HepG2 (cell line): Measurements from ENCODE around the gene C1QC. TPM values are rescaled to one million over a fixed set of nuclear protein-coding genes. Genes with fewer than 3 reads are reported as not detected.
A peak's percentile ranks its signal among the peaks of the same experiment; 100 is the strongest.

Experiments
- ATAC-seq: fragments of 200-7000 bp; cut with Tn5 transposase; 3 replicates; pipeline ENCODE4 v1.9.1; 2020; ENCODE audit warnings: mild to moderate bottlenecking, moderate library complexity
- BruUV-seq: library from RNA; stranded (reverse); fragments of 400-500 nt; replicated peaks from 2 replicates; lab custom pipeline; 2021; lab: Mats Ljungman, UMichigan
- CTCF ChIA-PET: fragments of 300-600 bp; formaldehyde crosslinking; extraction: SDS; loops from one replicate; lab custom pipeline; 2021; ENCODE audit warnings: low total read pairs, inconsistent platforms, low intra/inter-chr PET ratio; lab: Yijun Ruan, JAX
- POLR2A ChIA-PET: fragments of 350-600 bp; sonication (Branson Sonifier 250); formaldehyde crosslinking; loops from one replicate; lab custom pipeline; 2020; ENCODE audit warnings: antibody characterized with exemption, inconsistent platforms; lab: Yijun Ruan, JAX
- DNase-seq: peaks from one replicate; pipeline ENCODE4 v3.0.0-alpha.2; 2015; ENCODE audit warnings: low spot score
- FAIRE-seq: peaks from 3 replicates; lab custom pipeline; 2011; peaks lifted over from hg19 to GRCh38; lab: Jason Lieb, UNC
- H2AFZ ChIP-seq: one replicate; pipeline ENCODE4 v1.6.1; 2011; ENCODE audit warnings: low read length, inconsistent platforms
- H3K27ac ChIP-seq: fragments of 300-600 bp; 3 replicates; pipeline ENCODE4 v1.8.0; 2011; ENCODE audit warnings: mixed run types, mild to moderate bottlenecking, mixed read lengths, low read length, inconsistent platforms; ENCODE audit not compliant: insufficient read depth; ENCODE audit errors: extremely low read length
- H3K27me3 ChIP-seq, 2 experiments: fragments of 200-600 bp in 1 of 2; 2 replicates in 1 of 2; 3 replicates in 1 of 2; pipeline versions ENCODE4 v1.6.0 to v1.8.0; 2011; ENCODE audit warnings: low read length in 2 of 2, mild to moderate bottlenecking in 2 of 2, moderate library complexity in 2 of 2, inconsistent platforms in 1 of 2; ENCODE audit not compliant: insufficient read depth in 2 of 2, control insufficient read depth in 1 of 2
- H3K36me3 ChIP-seq, 2 experiments: fragments of 200-600 bp in 1 of 2; replicated peaks in 1 of 2; 2 replicates in 1 of 2; 3 replicates in 1 of 2; pipeline versions ENCODE4 v1.5.1 to v1.8.0; 2011; ENCODE audit warnings: low read length in 2 of 2, inconsistent platforms in 1 of 2; ENCODE audit not compliant: insufficient read depth in 2 of 2, control insufficient read depth in 1 of 2
- H3K4me1 ChIP-seq: 2 replicates; pipeline ENCODE4 v1.5.1; 2012; ENCODE audit warnings: low read length, inconsistent platforms; ENCODE audit not compliant: insufficient read depth
- H3K4me2 ChIP-seq: 2 replicates; pipeline ENCODE4 v1.6.0; 2011; ENCODE audit warnings: low read depth, low read length, inconsistent platforms
- H3K4me3 ChIP-seq, 3 experiments: fragments of 200-600 bp in 1 of 3; sonication (generic), shearing (Covaris generic) in 1 of 3; replicated peaks in 1 of 3; 2 replicates each; pipeline ENCODE4 v1.5.1; 2011 to 2016; ENCODE audit warnings: low read length in 3 of 3, inconsistent platforms in 2 of 3, low read depth in 2 of 3, mild to moderate bottlenecking in 2 of 3, control low read depth in 1 of 3, mixed read lengths in 1 of 3; ENCODE audit not compliant: insufficient read depth in 1 of 3
- H3K79me2 ChIP-seq: one replicate; pipeline ENCODE4 v1.6.1; 2011; ENCODE audit warnings: low read length, inconsistent platforms; ENCODE audit not compliant: insufficient read depth
- H3K9ac ChIP-seq: 2 replicates; pipeline ENCODE4 v1.6.0; 2011; ENCODE audit warnings: mild to moderate bottlenecking, low read depth, low read length, inconsistent platforms; ENCODE audit not compliant: insufficient read depth
- H3K9me3 ChIP-seq: 2 replicates; pipeline ENCODE4 v1.5.1; 2012; ENCODE audit warnings: mild to moderate bottlenecking, low read length
- H4K20me1 ChIP-seq: 2 replicates; pipeline ENCODE4 v1.6.0; 2011; ENCODE audit warnings: inconsistent platforms, mild to moderate bottlenecking, low read length, moderate library complexity; ENCODE audit not compliant: insufficient read depth
- ELF1 ChIP-seq: sonication (generic); formaldehyde crosslinking; IDR thresholded peaks from 2 replicates; pipeline ENCODE4 v1.4.0; 2020; ENCODE audit warnings: missing genetic modification reagents
- HNRNPK ChIP-seq: fragments of 200-400 bp; formaldehyde crosslinking; IDR thresholded peaks from 2 replicates; pipeline ENCODE4 v1.6.1; 2018; ENCODE audit warnings: low read length, low read depth, moderate library complexity, mild to moderate bottlenecking; ENCODE audit not compliant: poor library complexity, severe bottlenecking
- MAFK ChIP-seq, 2 experiments: IDR thresholded peaks in 1 of 2; conservative IDR thresholded peaks in 1 of 2; 2 replicates each; pipeline ENCODE4 v1.6.1; 2011; ENCODE audit warnings: improper control_type of control experiment in 2 of 2, low read length in 2 of 2
- MLXIP ChIP-seq: sonication (generic); formaldehyde crosslinking; IDR thresholded peaks from 2 replicates; pipeline ENCODE4 v1.9.0; 2021; ENCODE audit warnings: missing genetic modification reagents, borderline replicate concordance
- NR2F6 ChIP-seq, 2 experiments: IDR thresholded peaks; 2 replicates each; pipeline ENCODE4 v1.6.1; 2016; ENCODE audit warnings: antibody characterized with exemption in 1 of 2, mild to moderate bottlenecking in 1 of 2
- RXRA ChIP-seq: sonication (generic); formaldehyde crosslinking; IDR thresholded peaks from 2 replicates; pipeline ENCODE4 v1.5.1; 2020; ENCODE audit warnings: missing genetic modification reagents
- ZNF138 ChIP-seq: sonication (generic); formaldehyde crosslinking; IDR thresholded peaks from 2 replicates; pipeline ENCODE4 v1.5.0; 2020; ENCODE audit warnings: mild to moderate bottlenecking, low read depth, missing genetic modification reagents
- ZNF768 ChIP-seq: sonication (generic); formaldehyde crosslinking; IDR thresholded peaks from 2 replicates; pipeline ENCODE4 v1.4.0; 2020; ENCODE audit warnings: missing genetic modification reagents
- WGBS: methylation state at CpG from one replicate; pipeline ENCODE4 v1.1.6; 2017; ENCODE audit warnings: low lambda C conversion rate; 5-methylcytosine and 5-hydroxymethylcytosine counted together
- in situ Hi-C: cut with HindIII; loops from 2 replicates; pipeline ENCODE4 v1.10.0; 2017; ENCODE audit warnings: low pct_unique_long_range_greater_than_20kb; ENCODE audit not compliant: extremely low pct_ligation_motif_present
- intact Hi-C: fragments of 100-400 bp; cut with micrococcal nuclease; formaldehyde crosslinking; loops from one replicate; pipeline ENCODE4 v1.10.0; 2022; ENCODE audit not compliant: unreplicated experiment
- polyA plus RNA-seq, 8 experiments: library from polyadenylated mRNA; depleted of rRNA in 3 of 8; stranded (reverse) in 7 of 8; unstranded in 1 of 8; fragments of >200 nt; fragmentation: Illumina TruSeq in 4 of 8; extraction: Trizol in 4 of 8; gene quantifications; 2 replicates each; pipeline versions ENCODE4 v1.2.1 to v1.2.3, GENCODE V29; 2011 to 2016; ENCODE audit warnings: low read depth in 4 of 8, missing spikeins in 1 of 8, mixed read lengths in 1 of 8; ENCODE audit not compliant: insufficient read depth in 1 of 8
- total RNA-seq, 5 experiments: library from RNA; depleted of rRNA; stranded (reverse); fragments of >200 nt; fragmentation: Illumina TruSeq; extraction: Trizol; gene quantifications; 2 replicates each; pipeline ENCODE4 v1.2.3, GENCODE V29; 2016; ENCODE audit warnings: low read depth in 1 of 5

C1QC gene
- total and polyA plus RNA-seq, 2 of the 13 experiments (the other 11 are each of a cell fraction or from before 2014, with no cell fraction given), result not detected

GRCh38 chr1:22652881-22653316 is 9.5 kb downstream of the C1QC start, which contains the start of gene C1QB:
TSS of gene C1QB (plus strand) at chr1:22653236. CDS start at chr1:22659463, 6,227 bp downstream.
- H3K9me3 ChIP-seq, result no peaks in the 10 kb centered on the region
- intact Hi-C loops, result no loop called here
- DNase-seq, result no peak
- no peaks in the 10 kb centered on the region for H3K4me1 ChIP-seq
- in situ Hi-C loops, result no loop called here
- no peak for FAIRE-seq
- no peaks in the 10 kb centered on the region for H3K79me2 ChIP-seq
- H4K20me1 ChIP-seq, result no peaks in the 10 kb centered on the region
- BruUV-seq, result no TSS peak
- WGBS, result 29% methylated on average over 7 of the region's 13 CpGs
- H2AFZ ChIP-seq, result no peak within 1 kb of the TSS
- no peaks in the 10 kb centered on the region for H3K36me3 ChIP-seq
- TF ChIP-seq RXRA (no peak), NR2F6 (IDR thresholded peaks at IDR 0.05) (no peak), NR2F6 (CRISPR knock-in tag; IDR thresholded peaks at IDR 0.05) (no peak), MAFK (conservative IDR thresholded peaks at IDR 0.05 in 1 of 2, IDR thresholded peaks at IDR 0.05 in 1 of 2; ENCODE audit: low read length in 2 of 2) (peak; percentile 19 to 44; a peak in 1 of 4 replicates), HNRNPK (no peak), ZNF138 (CRISPR knock-in tag) (no peak), ELF1 (CRISPR knock-in tag) (no peak)
- TF ChIP-seq, all 625 proteins: peak for 1
- Histone ChIP-seq H3K4me2 (no peak within 1 kb of the TSS), H3K4me3 (no peak within 1 kb of the TSS), H3K27me3 (peaks cover 1 to 26% of the 10 kb centered on the region in 2 experiments; a peak in 4 of 5 replicates), H3K27ac (no peak within 1 kb of the TSS), H3K9ac (no peak within 1 kb of the TSS)
- no peak for ATAC-seq
- ChIA-PET POLR2A (no interaction called here), CTCF (no interaction called here)

GRCh38 chr1:22654692-22655091 is 11.3 kb downstream of the C1QC start:
- CTCF ChIA-PET, result no interaction called here
- H3K4me3 ChIP-seq, result no peak overlapping the region
- BruUV-seq, result no TSS peak
- intact Hi-C loops, result no loop called here
- H3K27me3 ChIP-seq, result peaks cover 1 to 26% of the 10 kb centered on the region in 2 experiments; a peak in 4 of 5 replicates
- POLR2A ChIA-PET, result no interaction called here
- TF ChIP-seq ZNF768 (CRISPR knock-in tag) (peak; percentile 66; the same call in 1 of the 2 replicates), MLXIP (CRISPR knock-in tag) (no peak)
- TF ChIP-seq, all 625 proteins: peak for 1
- Histone ChIP-seq H3K4me1 (no peaks in the 10 kb centered on the region), H3K9me3 (no peaks in the 10 kb centered on the region), H3K9ac (no peak overlapping the region), H3K4me2 (no peak overlapping the region), H2AFZ (no peak overlapping the region), H4K20me1 (no peaks in the 10 kb centered on the region), H3K36me3 (no peaks in the 10 kb centered on the region), H3K79me2 (no peaks in the 10 kb centered on the region), H3K27ac (no peak overlapping the region)
- peak; percentile 63; the same call in 2 of the 3 replicates for ATAC-seq
- no peak for FAIRE-seq
- in situ Hi-C loops, result no loop called here
- DNase-seq, result no peak
- WGBS, result 12% methylated on average over 4 of the region's 5 CpGs
